Brain microvascular endothelial cell (primary cell): ENCODE data around the gene RNF181.

Experiments used
- DNase-seq: peaks from one replicate; pipeline ENCODE4 v3.0.0-alpha.2; 2020
- H3K27ac ChIP-seq: fragments of 250-450 bp; sonication (Bioruptor Pico); 2 replicates; pipeline ENCODE4 v1.5.1; 2020; ENCODE audit warnings: mild to moderate bottlenecking, moderate library complexity
- H3K27me3 ChIP-seq: fragments of 250-450 bp; sonication (Bioruptor Pico); replicated peaks from 2 replicates; pipeline ENCODE4 v1.5.1; 2020; ENCODE audit warnings: mild to moderate bottlenecking
- H3K36me3 ChIP-seq: fragments of 250-450 bp; sonication (Bioruptor Pico); replicated peaks from 2 replicates; pipeline ENCODE4 v1.5.1; 2020; ENCODE audit warnings: mild to moderate bottlenecking
- H3K4me3 ChIP-seq: 2 replicates; pipeline ENCODE4 v1.5.1; 2011; ENCODE audit warnings: low read depth, mild to moderate bottlenecking, control low read depth, low read length, moderate library complexity
- CTCF ChIP-seq: IDR thresholded peaks from 2 replicates; pipeline ENCODE4 v1.5.1; 2011; ENCODE audit warnings: low read depth, mild to moderate bottlenecking, moderate library complexity, low read length, control low read depth, inconsistent platforms; ENCODE audit errors: missing control alignments
- in situ Hi-C: cut with HindIII; loops from 2 replicates; pipeline ENCODE4 v1.10.0; 2017; ENCODE audit warnings: low sequenced_read_pairs, low pct_ligation_motif_present

Gene RNF181

DNA sequence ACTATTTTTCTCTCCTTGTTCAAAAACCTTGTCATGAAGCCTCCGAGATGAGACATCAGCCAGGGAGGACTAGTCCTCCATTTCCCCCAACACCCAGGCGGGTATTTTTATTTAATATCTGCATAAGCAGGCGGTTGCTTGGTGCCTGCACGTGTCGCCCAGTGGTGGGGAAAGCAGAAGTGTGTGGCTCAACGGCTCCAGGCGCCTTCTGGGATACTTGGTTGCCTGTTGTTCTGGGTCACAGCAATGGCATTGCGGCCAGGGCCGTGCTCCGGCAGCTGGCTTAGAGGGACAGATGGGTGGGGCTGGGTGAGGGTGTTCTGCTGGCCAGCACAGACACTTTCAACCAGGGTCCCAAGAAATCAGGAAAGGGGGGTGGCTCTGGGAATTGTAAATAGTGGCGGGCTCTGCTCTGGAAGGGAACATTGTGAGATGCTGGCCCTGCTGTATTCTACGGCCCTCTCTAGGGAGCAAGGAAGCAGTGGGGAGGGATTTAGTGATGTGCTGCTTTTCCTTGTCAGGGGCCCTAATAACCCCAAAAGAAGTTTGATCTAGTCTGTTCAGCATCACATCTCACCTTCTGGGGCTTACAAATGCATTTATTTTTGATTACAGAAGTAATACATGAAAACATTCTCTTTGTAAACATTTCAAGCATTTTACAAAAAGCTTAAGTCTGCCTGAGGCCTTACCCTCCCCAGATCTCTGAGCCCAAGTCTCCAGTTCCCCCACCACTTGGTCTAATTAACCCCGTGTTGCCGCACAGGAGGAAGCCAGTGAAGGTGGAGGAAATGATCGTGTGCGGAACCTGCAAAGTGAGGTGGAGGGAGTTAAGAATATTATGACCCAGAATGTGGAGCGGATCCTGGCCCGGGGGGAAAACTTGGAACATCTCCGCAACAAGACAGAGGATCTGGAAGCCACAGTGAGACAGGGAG, 17.0 kb upstream of the RNF181 start:
- in situ Hi-C loops, result no loop called here
- no peak overlapping the region for H3K27ac ChIP-seq
- H3K27me3 ChIP-seq, result no peaks in the 10 kb centered on the region
- no peak overlapping the region for H3K4me3 ChIP-seq
- no peak for DNase-seq
- H3K36me3 ChIP-seq, result no peaks in the 10 kb centered on the region
- no peak for TF ChIP-seq CTCF

DNA sequence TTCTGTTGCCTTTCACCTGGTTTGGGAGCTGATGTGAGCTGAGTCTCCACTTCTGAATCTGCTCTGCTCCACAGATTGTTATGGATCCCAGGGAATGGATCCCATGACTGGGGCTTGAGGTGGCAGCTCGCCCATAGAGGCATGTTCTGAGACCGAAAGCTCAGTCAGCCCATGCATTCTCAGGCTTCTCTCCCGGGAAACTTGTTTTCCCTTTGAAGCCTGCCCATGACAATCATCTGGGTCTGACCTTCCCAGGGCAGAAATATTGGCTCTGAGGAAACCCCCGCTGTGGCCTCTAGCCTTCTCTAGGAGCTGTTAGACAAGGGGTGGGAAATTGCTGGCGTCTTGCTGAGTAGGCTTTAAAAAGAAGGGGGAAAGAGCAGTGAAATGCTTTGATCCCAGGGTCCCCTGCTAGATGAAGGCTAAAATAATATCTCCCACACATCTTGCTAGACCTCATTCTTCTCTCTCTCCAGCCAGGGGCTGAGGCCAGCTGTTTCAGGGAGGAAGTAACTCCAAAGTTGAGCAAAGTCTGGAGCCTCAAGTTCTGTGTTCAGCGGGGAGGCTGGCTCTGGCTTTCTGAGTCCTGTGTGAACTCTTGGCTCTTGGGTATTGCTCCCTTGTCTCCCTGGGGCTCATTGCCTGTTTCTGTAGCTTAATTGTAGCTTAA, 16.1 kb upstream of the RNF181 start:
- no peaks in the 10 kb centered on the region for H3K27me3 ChIP-seq
- no peak for DNase-seq
- TF ChIP-seq CTCF, result no peak
- H3K4me3 ChIP-seq, result no peak overlapping the region
- H3K36me3 ChIP-seq, result no peaks in the 10 kb centered on the region
- in situ Hi-C loops, result no loop called here
- H3K27ac ChIP-seq, result no peak overlapping the region

DNA sequence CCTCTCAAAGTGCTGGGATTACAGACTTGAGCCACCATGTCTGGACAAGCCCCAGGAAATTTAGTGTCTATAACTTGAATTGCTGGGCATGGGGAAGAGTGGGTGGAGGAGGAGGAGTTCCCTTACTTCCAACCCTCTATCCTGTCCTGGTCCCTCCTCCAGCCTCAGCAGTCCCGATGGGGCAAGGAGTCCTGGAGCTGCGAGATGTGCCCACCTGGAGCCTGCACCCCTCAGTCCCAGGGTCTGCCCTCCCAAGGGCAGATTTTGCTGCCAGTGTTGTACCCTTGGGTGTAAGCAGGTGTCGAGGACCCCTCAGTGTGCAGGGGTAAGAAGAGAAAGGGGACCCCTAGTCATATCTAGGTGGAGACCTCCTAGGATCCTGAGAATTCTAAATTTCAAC, 15.3 kb upstream of the RNF181 start:
- no peak for TF ChIP-seq CTCF
- Histone ChIP-seq H3K36me3 (no peaks in the 10 kb centered on the region), H3K27me3 (no peaks in the 10 kb centered on the region), H3K4me3 (no peak overlapping the region), H3K27ac (no peak overlapping the region)
- no peak for DNase-seq
- in situ Hi-C loops, result no loop called here

GRCh38 chr2:85582492-85582891, 13.1 kb upstream of the RNF181 start:
- no peak overlapping the region for H3K4me3 ChIP-seq
- no peak for DNase-seq
- no peak overlapping the region for H3K27ac ChIP-seq
- in situ Hi-C loops, result no loop called here
- no peaks in the 10 kb centered on the region for H3K36me3 ChIP-seq
- TF ChIP-seq CTCF, result no peak
- no peaks in the 10 kb centered on the region for H3K27me3 ChIP-seq

DNA sequence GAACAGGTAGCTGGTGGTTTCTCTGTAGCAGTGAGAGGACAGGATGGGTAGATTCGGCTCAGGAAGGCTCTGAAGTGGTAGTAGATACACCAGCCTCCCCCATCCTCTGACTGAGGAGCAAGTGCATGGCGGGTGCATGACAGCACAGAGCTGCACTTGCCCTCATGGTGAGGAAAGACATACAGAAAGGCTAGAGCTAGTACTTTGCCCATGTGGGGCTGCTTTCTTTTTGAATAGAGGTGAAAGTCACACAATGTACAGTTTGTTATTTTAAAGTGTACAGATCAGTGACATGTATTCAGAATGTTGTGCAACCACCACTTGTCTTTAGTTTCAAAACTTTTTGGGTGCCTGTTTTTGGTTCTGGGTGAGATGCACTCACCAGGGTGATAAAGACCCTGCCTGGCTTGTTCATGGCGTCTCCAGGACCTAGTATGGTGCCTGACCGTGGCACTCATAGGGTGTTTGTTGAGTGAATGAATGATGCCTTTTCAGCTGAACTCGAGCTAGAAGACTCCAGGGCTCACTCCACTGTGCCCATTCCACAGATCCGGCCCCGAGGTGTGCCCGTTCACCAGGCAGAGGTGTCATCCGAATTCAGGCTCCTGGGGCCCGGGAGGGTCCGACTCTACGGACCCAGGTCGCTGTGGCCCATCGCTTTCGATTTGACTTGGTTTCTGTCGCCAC, 11.7 kb upstream of the RNF181 start:
- Histone ChIP-seq H3K27me3 (no peaks in the 10 kb centered on the region), H3K4me3 (peak overlapping the region; percentile 58), H3K36me3 (no peaks in the 10 kb centered on the region), H3K27ac (no peak overlapping the region)
- TF ChIP-seq CTCF, result no peak
- in situ Hi-C loops, result no loop called here
- no peak for DNase-seq
